ENCODE measurements around the gene DDC.

DNA sequence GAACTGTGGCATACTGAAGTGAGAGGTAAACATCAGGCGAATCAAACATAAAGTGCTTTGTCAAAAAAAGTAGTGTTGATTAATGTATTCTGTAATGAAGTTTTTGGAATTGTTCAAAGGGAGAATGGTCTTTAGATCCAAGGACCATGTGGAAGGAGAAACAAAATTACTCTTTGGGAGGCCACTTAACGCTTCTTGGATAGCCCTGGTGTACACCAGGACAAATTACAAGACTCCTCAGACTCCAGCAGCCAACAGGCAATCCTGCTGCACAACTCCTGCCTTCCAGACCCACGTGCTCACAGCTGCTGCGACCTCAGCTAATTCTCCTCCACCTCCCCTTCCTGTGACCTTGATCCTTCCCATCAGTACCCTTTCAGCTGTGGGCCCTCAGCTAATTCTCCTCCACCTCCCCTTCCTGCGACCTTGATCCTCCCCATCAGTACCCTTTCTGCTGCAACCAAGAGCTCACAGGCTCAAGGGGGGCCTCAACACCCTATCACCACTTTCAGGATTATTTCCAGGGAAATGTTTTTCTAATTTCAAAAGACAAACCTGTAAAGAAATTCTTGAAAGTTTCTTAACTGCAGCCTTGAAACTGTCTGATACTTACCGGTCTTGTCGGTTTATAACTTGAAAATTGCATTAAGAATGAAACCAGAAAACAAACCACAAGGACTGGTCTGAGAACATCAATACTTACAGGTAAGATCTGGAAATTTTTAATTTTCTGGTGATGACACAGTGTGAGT lies 29.7 kb upstream of the DDC start:
- TF ChIP-seq EP300 (IDR thresholded peaks at IDR 0.05; ENCODE audit: low read depth) = no peak
- TF ChIP-seq POLR2A (IDR thresholded peaks at IDR 0.05) = no peak
- TF ChIP-seq, protein P1, sequence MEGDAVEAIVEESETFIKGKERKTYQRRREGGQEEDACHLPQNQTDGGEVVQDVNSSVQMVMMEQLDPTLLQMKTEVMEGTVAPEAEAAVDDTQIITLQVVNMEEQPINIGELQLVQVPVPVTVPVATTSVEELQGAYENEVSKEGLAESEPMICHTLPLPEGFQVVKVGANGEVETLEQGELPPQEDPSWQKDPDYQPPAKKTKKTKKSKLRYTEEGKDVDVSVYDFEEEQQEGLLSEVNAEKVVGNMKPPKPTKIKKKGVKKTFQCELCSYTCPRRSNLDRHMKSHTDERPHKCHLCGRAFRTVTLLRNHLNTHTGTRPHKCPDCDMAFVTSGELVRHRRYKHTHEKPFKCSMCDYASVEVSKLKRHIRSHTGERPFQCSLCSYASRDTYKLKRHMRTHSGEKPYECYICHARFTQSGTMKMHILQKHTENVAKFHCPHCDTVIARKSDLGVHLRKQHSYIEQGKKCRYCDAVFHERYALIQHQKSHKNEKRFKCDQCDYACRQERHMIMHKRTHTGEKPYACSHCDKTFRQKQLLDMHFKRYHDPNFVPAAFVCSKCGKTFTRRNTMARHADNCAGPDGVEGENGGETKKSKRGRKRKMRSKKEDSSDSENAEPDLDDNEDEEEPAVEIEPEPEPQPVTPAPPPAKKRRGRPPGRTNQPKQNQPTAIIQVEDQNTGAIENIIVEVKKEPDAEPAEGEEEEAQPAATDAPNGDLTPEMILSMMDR (IDR thresholded peaks at IDR 0.05) = no peak
- no peak for TF ChIP-seq POLR2AphosphoS5 (IDR thresholded peaks at IDR 0.05)
